ENCODE measurements around the gene S100A10. TPM values are rescaled to one million over a fixed set of nuclear protein-coding genes. Genes with fewer than 3 reads are reported as not detected.

S100A10 gene
- total RNA-seq, 2 experiments from 2014 or later = 540 to 571 TPM

Other genes starting within 250 kb of the S100A10 start
- 100 to 1,000 TPM; 111 to 121 TPM for gene MRPL9, start 230.4 kb downstream of the S100A10 start, total RNA-seq
- 10 to 100 TPM; 14.6 to 16.4 TPM for gene TDRKH, start 203.4 kb downstream of the S100A10 start, total RNA-seq
- gene LINGO4, start 188.4 kb downstream of the S100A10 start, total RNA-seq = under 1 TPM; 0.16 to 0.32 TPM
- gene RORC, start 162.1 kb downstream of the S100A10 start, total RNA-seq = 1 to 10 TPM; 2.4 to 2.7 TPM
- gene C2CD4D, start 154.0 kb downstream of the S100A10 start, total RNA-seq = under 1 TPM; 0.23 to 0.26 TPM
- gene THEM5, start 140.1 kb downstream of the S100A10 start, total RNA-seq = not detected
- 10 to 100 TPM; 29.8 to 31.7 TPM for gene THEM4, start 84.3 kb downstream of the S100A10 start, total RNA-seq
- 100 to 1,000 TPM; 269 to 293 TPM for gene S100A11, start 43.1 kb upstream of the S100A10 start, total RNA-seq
- gene TCHHL1, start 95.2 kb upstream of the S100A10 start, total RNA-seq = not detected
- gene TCHH, start 121.6 kb upstream of the S100A10 start, total RNA-seq = under 1 TPM in 1 of 2 experiments, not detected in 1; 0.08 TPM
- gene RPTN, start 165.4 kb upstream of the S100A10 start, total RNA-seq = not detected
- not detected for gene HRNR, start 230.3 kb upstream of the S100A10 start, total RNA-seq

Measured in activated CD8-positive, alpha-beta T cell treated with anti-CD3 and anti-CD28 coated beads, Interleukin-2, amount 10 ng/mL, durations not matched to agents 7 days and 5 days (primary cell).